WERI-Rb-1 (cell line): Measurements from ENCODE around the gene ATP2A1.

Experiments
- DNase-seq: peaks from one replicate; pipeline ENCODE4 v3.0.0-alpha.2; 2020
- H3K27ac ChIP-seq: fragments of 250-450 bp; sonication (Bioruptor Pico); 2 replicates; pipeline ENCODE4 v1.5.1; 2020; ENCODE audit warnings: mild to moderate bottlenecking, moderate library complexity
- H3K27me3 ChIP-seq: fragments of 250-450 bp; sonication (Bioruptor Pico); 2 replicates; pipeline ENCODE4 v1.5.1; 2021; ENCODE audit warnings: mild to moderate bottlenecking, low read depth, moderate library complexity; ENCODE audit not compliant: insufficient read depth, severe bottlenecking
- H3K36me3 ChIP-seq: fragments of 250-450 bp; sonication (Bioruptor Pico); 2 replicates; pipeline ENCODE4 v1.5.1; 2020; ENCODE audit warnings: mild to moderate bottlenecking, moderate library complexity
- H3K4me3 ChIP-seq: 2 replicates; pipeline ENCODE4 v1.5.1; 2011; ENCODE audit warnings: low read depth, mild to moderate bottlenecking, control low read depth, low read length
- H3K9me3 ChIP-seq: fragments of 250-450 bp; sonication (Bioruptor Pico); 2 replicates; pipeline ENCODE4 v1.5.1; 2021; ENCODE audit warnings: mild to moderate bottlenecking, moderate library complexity; ENCODE audit not compliant: severe bottlenecking
- TF ChIP-seq, protein P1 (sequence below): IDR thresholded peaks from 2 replicates; pipeline ENCODE4 v1.5.1; 2011; ENCODE audit warnings: low read depth, mild to moderate bottlenecking, control low read depth, inconsistent platforms, low read length

ATP2A1 gene

DNA sequence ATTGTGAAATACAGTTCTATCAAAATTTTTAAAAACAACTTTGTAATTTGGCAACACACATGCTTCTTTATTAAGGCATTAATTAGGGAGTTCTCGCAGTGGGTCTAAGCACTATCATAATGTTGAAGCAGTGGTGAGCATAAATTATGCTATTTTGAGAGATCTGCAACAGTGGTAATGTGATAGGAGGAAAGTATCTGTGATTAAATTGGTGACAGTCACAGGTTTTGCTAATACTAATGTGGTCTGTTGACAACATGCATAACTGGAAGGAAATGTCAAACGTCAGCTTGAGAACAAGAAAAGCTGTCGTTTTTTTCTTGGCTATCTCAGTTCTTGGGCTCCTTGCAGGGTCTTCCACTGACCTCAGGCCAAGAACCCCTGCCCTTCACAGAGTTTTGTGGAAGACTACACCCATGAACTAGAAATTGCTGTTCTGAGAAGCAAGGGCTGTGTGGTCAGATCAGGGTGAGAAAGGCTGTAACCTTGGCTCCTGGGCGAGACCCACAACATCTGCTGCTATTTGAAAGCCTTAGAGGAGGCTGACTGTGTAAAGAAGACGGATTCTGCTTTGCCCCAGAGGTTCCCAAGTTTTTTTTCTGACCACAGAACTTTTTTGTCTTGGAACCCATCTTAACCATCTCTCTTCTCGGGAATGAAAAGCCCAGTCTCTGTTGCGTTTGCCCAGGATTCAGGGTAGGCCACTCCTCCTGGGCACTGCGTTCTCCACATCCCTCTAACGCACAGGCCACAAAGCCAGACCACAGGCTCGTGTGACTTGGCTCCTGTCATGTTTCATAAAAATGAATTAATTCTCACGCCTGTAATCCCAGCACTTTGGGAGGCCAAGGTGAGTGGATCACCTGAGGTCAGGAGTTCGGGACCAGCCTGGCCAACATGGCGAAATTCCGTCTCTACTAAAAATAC, 13.9 kb downstream of the ATP2A1 start:
- TF ChIP-seq, protein P1, sequence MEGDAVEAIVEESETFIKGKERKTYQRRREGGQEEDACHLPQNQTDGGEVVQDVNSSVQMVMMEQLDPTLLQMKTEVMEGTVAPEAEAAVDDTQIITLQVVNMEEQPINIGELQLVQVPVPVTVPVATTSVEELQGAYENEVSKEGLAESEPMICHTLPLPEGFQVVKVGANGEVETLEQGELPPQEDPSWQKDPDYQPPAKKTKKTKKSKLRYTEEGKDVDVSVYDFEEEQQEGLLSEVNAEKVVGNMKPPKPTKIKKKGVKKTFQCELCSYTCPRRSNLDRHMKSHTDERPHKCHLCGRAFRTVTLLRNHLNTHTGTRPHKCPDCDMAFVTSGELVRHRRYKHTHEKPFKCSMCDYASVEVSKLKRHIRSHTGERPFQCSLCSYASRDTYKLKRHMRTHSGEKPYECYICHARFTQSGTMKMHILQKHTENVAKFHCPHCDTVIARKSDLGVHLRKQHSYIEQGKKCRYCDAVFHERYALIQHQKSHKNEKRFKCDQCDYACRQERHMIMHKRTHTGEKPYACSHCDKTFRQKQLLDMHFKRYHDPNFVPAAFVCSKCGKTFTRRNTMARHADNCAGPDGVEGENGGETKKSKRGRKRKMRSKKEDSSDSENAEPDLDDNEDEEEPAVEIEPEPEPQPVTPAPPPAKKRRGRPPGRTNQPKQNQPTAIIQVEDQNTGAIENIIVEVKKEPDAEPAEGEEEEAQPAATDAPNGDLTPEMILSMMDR, result no peak
- Histone ChIP-seq H3K27ac (no peak overlapping the region; the same call in 1 of the 2 replicates), H3K27me3 (no peaks in the 10 kb centered on the region), H3K36me3 (peaks cover 50% of the 10 kb centered on the region), H3K9me3 (no peaks in the 10 kb centered on the region), H3K4me3 (no peak overlapping the region)
- no peak for DNase-seq

DNA sequence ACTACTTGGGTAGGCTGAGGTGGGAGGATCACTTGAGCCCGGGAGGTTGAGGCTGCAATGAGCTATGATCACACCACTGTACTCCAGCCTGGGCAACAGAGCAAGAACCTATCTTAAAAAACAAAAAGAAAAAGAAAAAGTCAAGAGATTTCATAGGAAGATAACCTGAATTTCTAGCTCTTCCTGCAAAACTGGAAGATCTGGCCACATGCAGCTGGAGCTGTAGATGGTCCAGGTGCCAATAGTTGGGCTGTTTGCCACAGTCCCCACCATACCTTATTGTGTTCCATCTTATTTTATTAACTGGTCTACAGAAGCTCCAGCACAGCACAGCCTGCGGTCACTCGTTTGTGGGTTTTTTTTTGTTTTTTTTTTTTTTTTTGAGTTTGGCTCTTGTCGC, 15.0 kb downstream of the ATP2A1 start:
- peaks cover 48% of the 10 kb centered on the region for H3K36me3 ChIP-seq
- DNase-seq, result no peak
- TF ChIP-seq, protein P1, result no peak
- no peak overlapping the region for H3K27ac ChIP-seq
- H3K9me3 ChIP-seq, result no peaks in the 10 kb centered on the region
- no peaks in the 10 kb centered on the region for H3K27me3 ChIP-seq
- H3K4me3 ChIP-seq, result no peak overlapping the region

DNA sequence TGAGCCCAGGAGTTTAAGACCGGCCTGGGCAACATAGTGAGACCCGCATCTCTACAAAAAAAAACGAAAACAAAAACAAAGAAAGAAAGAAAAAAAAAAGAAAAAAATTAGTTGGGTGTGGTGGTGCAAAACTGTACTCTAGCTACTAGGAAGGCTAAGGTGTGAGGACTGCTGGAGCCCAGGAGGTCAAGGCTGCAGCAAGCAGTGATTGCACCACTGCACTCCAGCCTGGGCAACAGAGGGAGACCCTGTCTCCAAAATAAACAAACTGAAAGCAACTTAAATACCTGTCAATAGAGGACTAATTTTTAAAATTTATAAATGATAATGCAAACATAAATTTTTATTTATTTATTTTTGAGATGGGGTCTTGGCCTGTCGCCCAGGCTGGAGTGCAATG, 17.3 kb downstream of the ATP2A1 start:
- TF ChIP-seq, protein P1, result no peak
- no peak overlapping the region for H3K27ac ChIP-seq
- H3K27me3 ChIP-seq, result no peaks in the 10 kb centered on the region
- H3K9me3 ChIP-seq, result no peaks in the 10 kb centered on the region
- H3K36me3 ChIP-seq, result peaks cover 44% of the 10 kb centered on the region
- DNase-seq, result no peak
- no peak overlapping the region for H3K4me3 ChIP-seq

DNA sequence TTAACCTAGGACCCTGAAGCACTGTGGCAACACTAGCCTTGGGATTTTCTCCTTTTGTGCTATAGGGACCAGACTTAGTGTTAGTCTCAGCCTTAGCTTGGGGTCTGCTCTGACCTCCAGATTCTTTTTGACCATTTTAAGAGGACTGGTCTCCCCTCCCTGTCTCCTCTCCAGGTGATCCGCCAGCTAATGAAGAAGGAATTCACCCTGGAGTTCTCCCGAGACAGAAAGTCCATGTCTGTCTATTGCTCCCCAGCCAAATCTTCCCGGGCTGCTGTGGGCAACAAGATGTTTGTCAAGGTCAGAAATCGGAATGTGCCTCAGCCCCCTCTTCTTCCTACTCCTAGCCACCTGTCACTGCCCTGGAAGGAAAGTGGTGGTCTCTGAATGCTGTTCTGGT, 19.5 kb downstream of the ATP2A1 start:
- TF ChIP-seq, protein P1, result no peak
- no peaks in the 10 kb centered on the region for H3K27me3 ChIP-seq
- H3K36me3 ChIP-seq, result peaks cover 47% of the 10 kb centered on the region
- H3K27ac ChIP-seq, result no peak overlapping the region
- no peaks in the 10 kb centered on the region for H3K9me3 ChIP-seq
- no peak overlapping the region for H3K4me3 ChIP-seq
- no peak for DNase-seq

DNA sequence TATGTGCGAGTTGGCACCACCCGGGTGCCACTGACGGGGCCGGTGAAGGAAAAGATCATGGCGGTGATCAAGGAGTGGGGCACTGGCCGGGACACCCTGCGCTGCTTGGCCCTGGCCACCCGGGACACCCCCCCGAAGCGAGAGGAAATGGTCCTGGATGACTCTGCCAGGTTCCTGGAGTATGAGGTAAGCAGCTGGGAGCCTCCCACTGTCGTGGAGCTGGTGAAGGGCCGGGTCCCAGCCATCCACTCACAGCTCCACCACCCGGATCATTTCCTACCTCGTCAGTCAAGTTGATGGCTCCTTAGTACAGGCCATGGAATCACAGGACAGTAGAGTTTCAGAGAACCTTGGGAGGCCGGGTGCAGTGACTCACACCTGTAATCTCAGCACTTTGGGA, 20.0 kb downstream of the ATP2A1 start:
- DNase-seq, result no peak
- H3K27me3 ChIP-seq, result no peaks in the 10 kb centered on the region
- H3K9me3 ChIP-seq, result no peaks in the 10 kb centered on the region
- peaks cover 50% of the 10 kb centered on the region for H3K36me3 ChIP-seq
- TF ChIP-seq, protein P1, result no peak
- no peak overlapping the region for H3K4me3 ChIP-seq
- no peak overlapping the region for H3K27ac ChIP-seq
